ENCODE measurements around the gene SPDYE1.
"Not testable (repeated sequence)": the region's sequence is repeated elsewhere in the genome, so short reads cannot be mapped to it uniquely, and the experiment has no call there.

The SPDYE1 gene

GRCh38 chr7:43992896-43993295, 4.8 kb upstream of the SPDYE1 start:
- not testable (repeated sequence) for H3K4me3 ChIP-seq (ENCODE audit: insufficient read depth, low read depth, low read length); H3K27ac ChIP-seq (ENCODE audit: insufficient read depth, low read depth, low read length, poor library complexity, severe bottlenecking); H3K4me1 ChIP-seq (ENCODE audit: control insufficient read depth, insufficient read depth, low read length); H3K27me3 ChIP-seq (ENCODE audit: control insufficient read depth, insufficient read depth, low read length, poor library complexity, severe bottlenecking); H3K36me3 ChIP-seq (ENCODE audit: control insufficient read depth, insufficient read depth, low read length); H3K9me3 ChIP-seq (ENCODE audit: control insufficient read depth, low read length)
- WGBS, 2 experiments, result 93 to 96% methylated on average over 4 to 5 of the region's 7 CpGs

GRCh38 chr7:43994681-43995080, 3.0 kb upstream of the SPDYE1 start:
- H3K9me3 ChIP-seq (ENCODE audit: control insufficient read depth, low read length); H3K4me1 ChIP-seq (ENCODE audit: control insufficient read depth, insufficient read depth, low read length); H3K27ac ChIP-seq (ENCODE audit: insufficient read depth, low read depth, low read length, poor library complexity, severe bottlenecking); H3K4me3 ChIP-seq (ENCODE audit: insufficient read depth, low read depth, low read length); H3K27me3 ChIP-seq (ENCODE audit: control insufficient read depth, insufficient read depth, low read length, poor library complexity, severe bottlenecking); H3K36me3 ChIP-seq (ENCODE audit: control insufficient read depth, insufficient read depth, low read length): not testable (repeated sequence)
- WGBS, 2 experiments, result 96 to 98% methylated on average over 5 of the region's 6 CpGs

GRCh38 chr7:44012081-44012480, 14.4 kb downstream of the SPDYE1 start:
- not testable (repeated sequence) for H3K36me3 ChIP-seq (ENCODE audit: control insufficient read depth, insufficient read depth, low read length); H3K4me1 ChIP-seq (ENCODE audit: control insufficient read depth, insufficient read depth, low read length); H3K27ac ChIP-seq (ENCODE audit: insufficient read depth, low read depth, low read length, poor library complexity, severe bottlenecking); H3K4me3 ChIP-seq (ENCODE audit: insufficient read depth, low read depth, low read length); H3K27me3 ChIP-seq (ENCODE audit: control insufficient read depth, insufficient read depth, low read length, poor library complexity, severe bottlenecking); H3K9me3 ChIP-seq (ENCODE audit: control insufficient read depth, low read length)
- 93 to 96% methylated on average over 8 of the region's 8 CpGs for WGBS, 2 experiments

GRCh38 chr7:44015090-44015489, 17.4 kb downstream of the SPDYE1 start:
- not testable (repeated sequence) for H3K4me3 ChIP-seq (ENCODE audit: insufficient read depth, low read depth, low read length); H3K36me3 ChIP-seq (ENCODE audit: control insufficient read depth, insufficient read depth, low read length); H3K27ac ChIP-seq (ENCODE audit: insufficient read depth, low read depth, low read length, poor library complexity, severe bottlenecking); H3K4me1 ChIP-seq (ENCODE audit: control insufficient read depth, insufficient read depth, low read length); H3K9me3 ChIP-seq (ENCODE audit: control insufficient read depth, low read length); H3K27me3 ChIP-seq (ENCODE audit: control insufficient read depth, insufficient read depth, low read length, poor library complexity, severe bottlenecking)
- 93 to 96% methylated on average over 10 of the region's 12 CpGs for WGBS, 2 experiments

GRCh38 chr7:44018857-44019807, 21.4 kb downstream of the SPDYE1 start:
- not testable (repeated sequence) for H3K4me1 ChIP-seq (ENCODE audit: control insufficient read depth, insufficient read depth, low read length); H3K9me3 ChIP-seq (ENCODE audit: control insufficient read depth, low read length); H3K36me3 ChIP-seq (ENCODE audit: control insufficient read depth, insufficient read depth, low read length); H3K27me3 ChIP-seq (ENCODE audit: control insufficient read depth, insufficient read depth, low read length, poor library complexity, severe bottlenecking)
- H3K4me3 ChIP-seq (ENCODE audit: insufficient read depth, low read depth, low read length), result peak overlapping the region; percentile 78
- H3K27ac ChIP-seq (ENCODE audit: insufficient read depth, low read depth, low read length, poor library complexity, severe bottlenecking), result peak overlapping the region; percentile 63
- 1 to 2% methylated on average over 57 to 59 of the region's 63 CpGs for WGBS, 2 experiments

- not testable (repeated sequence) for H3K27ac ChIP-seq (ENCODE audit: insufficient read depth, low read depth, low read length, poor library complexity, severe bottlenecking); H3K27me3 ChIP-seq (ENCODE audit: control insufficient read depth, insufficient read depth, low read length, poor library complexity, severe bottlenecking); H3K36me3 ChIP-seq (ENCODE audit: control insufficient read depth, insufficient read depth, low read length); H3K4me1 ChIP-seq (ENCODE audit: control insufficient read depth, insufficient read depth, low read length); H3K4me3 ChIP-seq (ENCODE audit: insufficient read depth, low read depth, low read length); H3K9me3 ChIP-seq (ENCODE audit: control insufficient read depth, low read length)
- 100% methylated on average over 1 to 2 of the region's 6 CpGs for WGBS, 2 experiments
Measured at GRCh38 chr7:44019825-44020224, 22.1 kb downstream of the SPDYE1 start.

- H3K9me3 ChIP-seq (ENCODE audit: control insufficient read depth, low read length); H3K36me3 ChIP-seq (ENCODE audit: control insufficient read depth, insufficient read depth, low read length): not testable (repeated sequence)
- 88 to 90% methylated on average over 6 of the region's 7 CpGs for WGBS, 2 experiments
Measured at GRCh38 chr7:44022069-44022468, 24.4 kb downstream of the SPDYE1 start.

GRCh38 chr7:44022796-44023467, 25.2 kb downstream of the SPDYE1 start:
- not testable (repeated sequence) for H3K27ac ChIP-seq (ENCODE audit: insufficient read depth, low read depth, low read length, poor library complexity, severe bottlenecking); H3K27me3 ChIP-seq (ENCODE audit: control insufficient read depth, insufficient read depth, low read length, poor library complexity, severe bottlenecking); H3K4me1 ChIP-seq (ENCODE audit: control insufficient read depth, insufficient read depth, low read length); H3K4me3 ChIP-seq (ENCODE audit: insufficient read depth, low read depth, low read length); H3K36me3 ChIP-seq (ENCODE audit: control insufficient read depth, insufficient read depth, low read length); H3K9me3 ChIP-seq (ENCODE audit: control insufficient read depth, low read length)
- WGBS, 2 experiments, result 80 to 82% methylated on average over 6 of the region's 6 CpGs

More at GRCh38 chr7:44022069-44022468, 24.4 kb downstream of the SPDYE1 start:
- H3K4me3 ChIP-seq (ENCODE audit: insufficient read depth, low read depth, low read length); H3K4me1 ChIP-seq (ENCODE audit: control insufficient read depth, insufficient read depth, low read length); H3K27me3 ChIP-seq (ENCODE audit: control insufficient read depth, insufficient read depth, low read length, poor library complexity, severe bottlenecking); H3K27ac ChIP-seq (ENCODE audit: insufficient read depth, low read depth, low read length, poor library complexity, severe bottlenecking): not testable (repeated sequence)

- not testable (repeated sequence) for H3K36me3 ChIP-seq (ENCODE audit: control insufficient read depth, insufficient read depth, low read length); H3K4me3 ChIP-seq (ENCODE audit: insufficient read depth, low read depth, low read length); H3K4me1 ChIP-seq (ENCODE audit: control insufficient read depth, insufficient read depth, low read length); H3K9me3 ChIP-seq (ENCODE audit: control insufficient read depth, low read length); H3K27ac ChIP-seq (ENCODE audit: insufficient read depth, low read depth, low read length, poor library complexity, severe bottlenecking); H3K27me3 ChIP-seq (ENCODE audit: control insufficient read depth, insufficient read depth, low read length, poor library complexity, severe bottlenecking)
- 91% methylated on average over 4 of the region's 11 CpGs; no CpG with 5 or more reads in 1 of the 2 experiments for WGBS, 2 experiments
Measured at GRCh38 chr7:44029433-44029832, 31.7 kb downstream of the SPDYE1 start.

GRCh38 chr7:44030029-44030428, 32.3 kb downstream of the SPDYE1 start:
- not testable (repeated sequence) for H3K27me3 ChIP-seq (ENCODE audit: control insufficient read depth, insufficient read depth, low read length, poor library complexity, severe bottlenecking); H3K4me3 ChIP-seq (ENCODE audit: insufficient read depth, low read depth, low read length); H3K27ac ChIP-seq (ENCODE audit: insufficient read depth, low read depth, low read length, poor library complexity, severe bottlenecking); H3K36me3 ChIP-seq (ENCODE audit: control insufficient read depth, insufficient read depth, low read length); H3K4me1 ChIP-seq (ENCODE audit: control insufficient read depth, insufficient read depth, low read length); H3K9me3 ChIP-seq (ENCODE audit: control insufficient read depth, low read length)
- no CpG with 5 or more reads among the region's 5 CpGs for WGBS, 2 experiments
